GM19395 (cell line): ENCODE measurements around the gene SETD2.
A peak's percentile ranks its signal among the peaks of the same experiment; 100 is the strongest.
"Not testable (repeated sequence)": the region's sequence is repeated elsewhere in the genome, so short reads cannot be mapped to it uniquely, and the experiment has no call there.

Experiments used
- ATAC-seq: cut with Tn5 transposase; IDR thresholded peaks from one replicate; pipeline ENCODE4 v1.9.1; 2021; ENCODE audit warnings: mild to moderate bottlenecking, moderate library complexity; ENCODE audit not compliant: unreplicated experiment

The SETD2 gene

GRCh38 chr3:47164007-47164881 lies at the start of gene SETD2:
SETD2 (minus strand) TSS chr3:47164113; CDS start chr3:47163924, 189 bp downstream.
- ATAC-seq = peak; percentile 75

- no peak for ATAC-seq
These were observed 47.0 kb upstream of the SETD2 start for GRCh38 chr3:47210863-47211405.

DNA sequence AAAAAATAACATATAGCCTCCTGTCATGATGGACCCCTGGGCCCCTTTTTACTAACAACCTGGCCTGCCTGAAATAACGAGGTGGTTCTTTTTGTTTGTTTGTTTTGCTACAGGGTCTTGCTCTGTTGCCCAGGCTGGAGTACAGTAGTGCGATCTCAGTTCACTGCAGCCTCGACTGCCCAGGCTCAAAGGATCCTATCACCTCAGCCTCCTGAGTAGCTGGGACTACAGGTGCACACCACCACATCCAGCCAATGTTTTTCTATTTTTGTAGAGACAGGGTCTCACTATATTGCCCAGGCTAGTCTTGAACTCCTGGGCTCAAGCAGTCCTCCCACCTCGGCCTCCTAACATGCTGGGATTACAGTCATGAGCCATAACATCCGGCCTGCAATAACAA lies 42.1 kb upstream of the SETD2 start:
- ATAC-seq = not testable (repeated sequence)

- no peak for ATAC-seq
These were observed 41.0 kb upstream of the SETD2 start for GRCh38 chr3:47204875-47205274.

- ATAC-seq = no peak
These were observed 38.6 kb upstream of the SETD2 start for GRCh38 chr3:47202542-47202941.

DNA sequence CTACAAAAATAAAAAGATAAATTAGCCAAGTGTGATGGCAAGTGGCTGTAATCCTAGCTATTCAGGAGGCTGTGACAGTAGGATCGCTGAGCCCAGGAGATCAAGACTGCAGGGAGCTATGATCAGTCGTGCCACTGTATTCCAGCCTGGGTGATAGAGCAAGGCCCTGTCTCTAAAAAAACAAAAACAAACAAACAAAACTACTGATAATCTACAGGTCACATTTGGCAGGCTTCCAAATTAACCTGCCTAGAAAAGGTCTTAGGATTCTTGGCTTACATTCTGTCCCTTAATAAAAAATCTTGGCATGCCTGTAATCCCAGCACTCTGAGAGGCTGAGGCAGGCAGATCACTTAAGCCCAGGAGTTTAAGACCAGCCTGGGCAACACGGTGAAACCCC lies 33.4 kb upstream of the SETD2 start:
- ATAC-seq = no peak

DNA sequence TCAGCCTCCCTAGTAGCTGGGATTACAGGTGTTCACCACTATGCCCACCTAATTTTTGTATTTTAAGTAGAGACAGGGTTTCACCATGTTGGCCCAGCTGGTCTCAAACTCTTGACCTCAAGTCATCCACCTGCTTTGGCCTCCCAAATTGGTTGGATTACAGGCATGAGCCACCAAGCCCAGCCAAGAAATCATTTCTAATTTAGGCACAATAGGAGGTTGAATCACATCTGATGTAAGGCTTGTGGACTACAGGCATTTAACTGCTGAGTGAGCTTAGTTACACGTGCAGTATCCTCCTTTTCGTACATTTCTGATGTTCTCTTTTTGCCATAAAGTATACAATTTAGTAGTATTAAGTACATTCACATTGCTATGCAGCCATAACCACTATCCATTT lies 31.1 kb upstream of the SETD2 start:
- no peak for ATAC-seq

- ATAC-seq = no peak
These were observed 30.3 kb upstream of the SETD2 start for GRCh38 chr3:47193871-47194859.

DNA sequence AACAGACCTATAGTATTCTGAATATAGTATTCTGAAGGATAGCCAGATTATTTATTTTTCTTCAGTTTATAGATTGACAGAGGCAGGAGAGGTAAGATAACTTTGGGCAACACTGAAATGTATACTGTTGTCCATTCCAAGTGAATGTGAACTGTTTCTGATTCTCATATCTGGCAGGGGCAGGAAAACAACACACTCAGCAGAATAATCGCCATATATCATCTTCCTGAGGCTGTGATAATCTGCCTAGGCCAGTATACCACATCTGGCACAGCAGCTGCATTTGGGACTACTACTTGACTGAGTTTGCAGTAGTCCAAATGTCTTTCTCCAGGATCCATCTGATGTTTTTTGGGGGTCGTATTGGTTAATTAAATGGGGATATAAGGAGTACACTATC lies 22.4 kb upstream of the SETD2 start:
- ATAC-seq = no peak

GRCh38 chr3:47181685-47182084 lies 17.8 kb upstream of the SETD2 start:
- ATAC-seq = not testable (repeated sequence)

GRCh38 chr3:47180011-47180410 lies 16.1 kb upstream of the SETD2 start:
- ATAC-seq = not testable (repeated sequence)

GRCh38 chr3:47176582-47176981 lies 12.7 kb upstream of the SETD2 start:
- ATAC-seq = no peak

- peak; percentile 23 for ATAC-seq
These were observed 525 bp downstream of the SETD2 start for GRCh38 chr3:47163169-47164006.

DNA sequence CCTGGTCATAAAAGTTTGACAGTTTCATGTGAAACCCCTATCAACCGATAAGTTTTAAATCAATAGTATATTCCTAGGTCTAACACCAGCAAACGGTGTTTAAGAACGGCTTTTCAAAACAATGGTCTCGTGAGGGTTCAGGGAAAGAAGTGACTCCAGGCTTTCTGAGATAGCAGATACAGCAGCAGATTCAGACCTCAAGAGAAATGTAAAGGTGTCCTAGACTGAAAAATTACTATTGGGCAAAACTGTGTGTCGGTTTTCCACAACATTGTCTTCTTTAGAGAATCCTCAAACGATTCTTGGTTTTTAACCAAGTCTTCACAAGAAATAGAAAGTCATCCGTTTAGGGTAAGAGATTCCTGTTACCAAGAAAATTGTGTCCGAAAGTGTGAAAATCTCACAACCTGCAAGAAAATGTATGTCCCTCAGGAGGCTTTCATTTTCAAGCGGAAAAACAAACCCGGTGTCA lies 1.2 kb downstream of the SETD2 start:
- ATAC-seq = peak; percentile 11

DNA sequence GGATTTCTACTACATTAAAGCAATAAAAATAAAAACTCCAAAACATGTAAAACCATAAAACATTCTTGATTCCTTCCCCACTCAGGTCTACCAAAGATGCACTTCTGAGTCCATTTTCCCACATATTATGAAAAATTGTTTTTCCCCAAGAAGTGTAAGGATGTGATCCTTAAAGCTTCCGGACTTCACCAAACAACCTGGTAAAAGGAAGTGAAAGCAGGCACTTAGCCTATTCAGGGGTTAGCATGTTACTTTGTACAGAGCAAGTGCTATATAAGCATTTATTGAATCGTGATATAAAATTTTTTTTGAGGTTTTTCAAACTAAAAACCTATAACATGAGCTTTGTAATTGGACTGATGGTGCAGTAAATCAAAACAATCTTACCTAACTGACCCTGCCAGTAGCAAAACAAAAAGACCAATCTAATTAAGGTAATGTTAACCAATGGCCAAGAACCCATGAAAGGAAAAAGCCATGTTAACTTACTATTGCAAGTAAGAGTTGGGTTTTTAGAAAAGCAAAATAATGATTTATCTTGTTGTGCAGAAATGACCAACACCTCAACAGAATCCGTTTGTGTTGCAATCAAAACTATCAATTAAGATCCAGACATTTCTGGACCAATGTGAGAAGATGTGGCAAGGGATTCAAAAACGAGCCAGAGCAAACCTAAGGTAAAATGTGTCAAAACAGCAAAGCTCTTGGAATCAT lies 1.8 kb downstream of the SETD2 start:
- ATAC-seq = no peak

DNA sequence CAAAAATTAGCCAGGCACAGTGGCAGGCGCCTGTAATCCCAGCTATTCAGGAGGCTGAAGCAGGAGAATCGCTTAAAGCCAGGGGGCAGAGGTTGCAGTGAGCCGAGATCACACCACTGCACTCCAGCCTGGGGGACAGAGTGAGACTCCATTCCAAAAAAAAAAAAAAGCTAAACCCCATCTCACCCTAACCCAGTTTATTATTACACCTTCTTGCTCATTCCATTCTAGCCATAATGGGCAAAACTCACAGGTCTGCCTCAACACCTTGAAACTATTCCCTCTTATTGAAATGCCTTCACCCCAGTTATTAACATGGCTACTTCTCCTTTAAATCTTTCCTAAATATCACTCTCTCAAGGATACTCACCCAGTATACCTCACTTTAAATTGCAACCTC lies 4.1 kb downstream of the SETD2 start:
- no peak for ATAC-seq

GRCh38 chr3:47158208-47158607 lies 5.7 kb downstream of the SETD2 start:
- ATAC-seq = no peak

DNA sequence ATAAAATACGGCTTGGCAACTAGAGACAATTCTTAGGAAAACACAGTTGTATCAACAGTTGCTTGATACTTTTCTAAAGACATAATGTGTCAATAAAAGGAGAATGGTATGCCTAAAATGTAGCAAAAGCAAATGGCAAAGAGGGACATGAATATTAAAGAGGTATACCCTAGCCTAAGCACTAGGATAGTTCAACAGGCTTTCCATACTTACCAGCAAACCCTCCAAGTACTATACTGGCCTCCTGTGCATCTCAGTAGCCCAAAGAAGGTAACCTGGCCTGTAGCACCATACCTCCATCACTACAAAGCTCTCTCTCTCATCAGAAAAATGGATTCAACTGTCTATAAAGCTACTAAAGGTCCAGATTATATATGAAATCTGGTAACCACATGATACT lies 7.5 kb downstream of the SETD2 start:
- ATAC-seq = no peak

DNA sequence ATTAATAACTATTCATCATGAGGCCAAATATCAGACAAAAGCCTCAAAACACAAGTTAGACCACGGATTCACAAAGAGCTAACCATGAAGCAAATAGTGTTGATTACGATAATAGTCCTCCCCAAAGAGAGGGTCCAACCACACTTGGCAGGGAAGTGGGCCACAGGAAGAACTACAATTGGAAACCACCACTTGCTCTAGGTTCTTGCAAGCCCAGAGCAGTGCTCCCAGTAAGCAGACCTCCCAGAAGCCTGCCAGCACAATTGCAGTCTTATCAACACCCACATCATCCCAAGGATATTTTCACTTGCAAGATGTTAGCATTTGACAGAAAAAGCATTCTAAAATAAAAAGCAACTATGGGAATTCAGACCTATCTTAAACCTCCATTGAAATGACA lies 11.3 kb downstream of the SETD2 start:
- ATAC-seq = no peak

DNA sequence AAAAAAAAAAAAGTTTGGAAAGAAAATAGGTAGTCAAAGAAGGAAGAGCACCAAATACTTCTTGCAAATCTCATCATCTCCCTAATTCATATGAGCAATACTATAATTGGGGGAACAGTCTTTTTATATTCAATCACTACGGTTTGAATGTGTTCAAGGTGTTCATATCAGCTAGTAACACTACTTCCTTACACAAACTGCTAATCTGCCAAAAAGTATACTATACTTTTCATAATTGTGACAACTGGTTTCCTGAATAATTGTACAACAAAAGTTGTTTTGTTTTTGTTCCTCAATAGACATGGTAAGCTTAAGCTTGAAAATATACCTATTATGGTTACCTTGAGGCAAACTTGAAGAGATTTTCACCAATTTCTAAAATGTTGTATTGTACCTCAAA lies 12.1 kb downstream of the SETD2 start:
- no peak for ATAC-seq
